Uterus (tissue), 4 donors: Measurements from ENCODE around the gene SMIM43. TPM values are rescaled to one million over a fixed set of nuclear protein-coding genes. Genes with fewer than 3 reads are reported as not detected.

Experiments
- DNase-seq, 2 donors: peaks; one replicate each; pipeline ENCODE4 v3.0.0-alpha.2; 2019 to 2020
- H3K27ac ChIP-seq, 2 donors: fragments of 200-600 bp; sonication (generic); 1 replicate in 1 of 2; 2 replicates in 1 of 2; pipeline ENCODE4 v1.5.1; 2016 to 2018
- H3K27me3 ChIP-seq, 2 donors: fragments of 200-600 bp; sonication (generic); one replicate each; pipeline ENCODE4 v1.5.1; 2018 to 2019; ENCODE audit warnings: control low read depth in 1 of 2
- H3K36me3 ChIP-seq, 2 donors: fragments of 200-600 bp; sonication (generic); one replicate each; pipeline ENCODE4 v1.5.1; 2019; ENCODE audit warnings: control low read depth in 1 of 2
- H3K4me1 ChIP-seq, 2 donors: fragments of 200-600 bp; sonication (generic); one replicate each; pipeline ENCODE4 v1.5.1; 2018 to 2019; ENCODE audit warnings: control low read depth in 1 of 2
- H3K4me3 ChIP-seq, 2 donors: fragments of 200-600 bp; sonication (generic); 1 replicate in 1 of 2; 2 replicates in 1 of 2; pipeline ENCODE4 v1.5.1; 2018 to 2019; ENCODE audit warnings: mild to moderate bottlenecking in 1 of 2
- H3K9me3 ChIP-seq, 2 donors: fragments of 200-600 bp; sonication (generic); one replicate each; pipeline ENCODE4 v1.5.1; 2019; ENCODE audit warnings: control low read depth in 1 of 2
- POLR2A ChIP-seq, 2 donors: fragments of 450-650 bp; IDR thresholded peaks; one replicate each; pipeline ENCODE4 v1.6.1; 2016; ENCODE audit warnings: antibody characterized with exemption in 2 of 2, mild to moderate bottlenecking in 1 of 2, moderate library complexity in 1 of 2
- intact Hi-C: fragments of 100-400 bp; cut with DNase I; formaldehyde crosslinking; loops from one replicate; pipeline ENCODE4 v1.15.1; 2023; ENCODE audit warnings: low total_unique reads
- total RNA-seq, 4 donors: library from RNA; depleted of rRNA in 3 of 4; stranded (reverse); fragments of >200 nt in 3 of 4; gene quantifications; one replicate each; pipeline versions ENCODE4 v1.1.0 to v1.2.4, GENCODE V29; 2014 to 2023
- TF ChIP-seq, protein P1 (sequence below), 4 experiments: fragments of 200-600 bp in 2 of 4; fragments of 450-650 bp in 2 of 4; sonication (generic) in 2 of 4; IDR thresholded peaks; one replicate each; pipeline ENCODE4 v1.5.1; 2016 to 2019; ENCODE audit warnings: antibody characterized with exemption in 4 of 4, mild to moderate bottlenecking in 2 of 4, moderate library complexity in 1 of 4
- donor health status: DM: yes; HTN: yes; CAD: no.

The SMIM43 gene
- total RNA-seq, 4 donors from 2014 or later: 0.41 TPM; not detected in 3

DNA sequence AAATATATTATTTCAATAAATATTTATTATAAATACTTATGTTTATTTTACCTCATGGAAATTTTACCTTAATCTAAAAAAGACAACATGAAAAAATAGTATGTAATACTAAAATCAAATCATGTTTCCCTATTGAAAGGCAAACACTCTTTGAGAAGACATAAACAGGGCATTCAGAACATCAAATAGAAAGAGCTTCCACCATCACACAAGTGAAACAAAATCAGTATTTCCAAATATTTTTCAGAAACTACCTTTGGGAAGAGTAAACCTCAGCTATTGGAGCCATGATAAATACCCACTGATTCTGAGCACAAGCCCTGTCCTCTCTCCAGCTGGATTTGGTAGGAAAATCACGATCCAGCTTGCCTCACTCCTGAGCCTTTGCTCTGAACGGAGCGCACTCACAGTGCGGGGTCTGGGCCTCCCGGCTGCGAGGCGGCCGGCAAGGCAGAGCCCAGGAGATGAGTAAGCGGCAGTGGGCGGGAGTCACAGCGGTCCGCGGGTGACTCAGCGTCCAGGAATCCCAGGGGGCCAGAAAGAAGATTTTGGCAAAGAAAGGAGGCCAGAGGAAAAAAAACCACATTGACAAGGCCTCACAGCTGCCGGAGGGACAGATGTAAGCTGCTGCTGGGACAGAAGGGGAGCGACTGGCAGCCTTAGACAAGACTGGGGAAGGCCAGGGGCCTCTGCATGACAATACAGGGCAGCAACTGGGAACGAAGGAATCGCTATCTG lies 53.5 kb downstream of the SMIM43 start:
- intact Hi-C loops: no loop called here

GRCh38 chr4:121709766-121710405 lies 55.1 kb downstream of the SMIM43 start:
- intact Hi-C loops: no loop called here
- Histone ChIP-seq H3K4me1 (no peaks in the 10 kb centered on the region), H3K4me3 (no peak overlapping the region), H3K9me3 (no peaks in the 10 kb centered on the region), H3K36me3 (no peaks in the 10 kb centered on the region), H3K27ac (no peak overlapping the region), H3K27me3 (no peaks in the 10 kb centered on the region)
- TF ChIP-seq, protein P1, sequence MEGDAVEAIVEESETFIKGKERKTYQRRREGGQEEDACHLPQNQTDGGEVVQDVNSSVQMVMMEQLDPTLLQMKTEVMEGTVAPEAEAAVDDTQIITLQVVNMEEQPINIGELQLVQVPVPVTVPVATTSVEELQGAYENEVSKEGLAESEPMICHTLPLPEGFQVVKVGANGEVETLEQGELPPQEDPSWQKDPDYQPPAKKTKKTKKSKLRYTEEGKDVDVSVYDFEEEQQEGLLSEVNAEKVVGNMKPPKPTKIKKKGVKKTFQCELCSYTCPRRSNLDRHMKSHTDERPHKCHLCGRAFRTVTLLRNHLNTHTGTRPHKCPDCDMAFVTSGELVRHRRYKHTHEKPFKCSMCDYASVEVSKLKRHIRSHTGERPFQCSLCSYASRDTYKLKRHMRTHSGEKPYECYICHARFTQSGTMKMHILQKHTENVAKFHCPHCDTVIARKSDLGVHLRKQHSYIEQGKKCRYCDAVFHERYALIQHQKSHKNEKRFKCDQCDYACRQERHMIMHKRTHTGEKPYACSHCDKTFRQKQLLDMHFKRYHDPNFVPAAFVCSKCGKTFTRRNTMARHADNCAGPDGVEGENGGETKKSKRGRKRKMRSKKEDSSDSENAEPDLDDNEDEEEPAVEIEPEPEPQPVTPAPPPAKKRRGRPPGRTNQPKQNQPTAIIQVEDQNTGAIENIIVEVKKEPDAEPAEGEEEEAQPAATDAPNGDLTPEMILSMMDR (IDR thresholded peaks at IDR 0.05): no peak
- TF ChIP-seq POLR2A (IDR thresholded peaks at IDR 0.05): no peak
- no peak for DNase-seq

More for the DNA sequence above, 53.5 kb downstream of the SMIM43 start:
- Histone ChIP-seq H3K9me3 (no peaks in the 10 kb centered on the region), H3K27ac (peak overlapping the region; percentile 85 to 88), H3K4me1 (no peaks in the 10 kb centered on the region), H3K27me3 (no peaks in the 10 kb centered on the region), H3K4me3 (peak overlapping the region; percentile 5 to 15), H3K36me3 (no peaks in the 10 kb centered on the region)
- TF ChIP-seq, protein P1 (IDR thresholded peaks at IDR 0.05): no peak
- peak in 1 of 2 donors; percentile 56 for TF ChIP-seq POLR2A (IDR thresholded peaks at IDR 0.05)
- DNase-seq: peak; percentile 90 to 92

Other genes starting within 250 kb of the SMIM43 start
- 100 to 1,000 TPM; 255 to 353 (median 316) TPM for gene ANXA5, start 68.2 kb downstream of the SMIM43 start, total RNA-seq
- gene EXOSC9, start 36.2 kb upstream of the SMIM43 start, total RNA-seq: 100 to 1,000 TPM in 1 of 4 donors, 10 to 100 TPM in 3; 19.6 to 104 (median 40.9) TPM
- 10 to 100 TPM in 1 of 4 donors, 1 to 10 TPM in 2, under 1 TPM in 1; 0.59 to 39.8 (median 3.7) TPM for gene CCNA2, start 58.7 kb upstream of the SMIM43 start, total RNA-seq
- gene BBS7, start 105.3 kb upstream of the SMIM43 start, total RNA-seq: 10 to 100 TPM; 10.3 to 55.8 (median 35.2) TPM
- 1 to 10 TPM in 2 of 4 donors, under 1 TPM in 2; 0.59 to 8.2 (median 3.4) TPM for gene TRPC3, start 186.9 kb upstream of the SMIM43 start, total RNA-seq